Chondrocyte (in vitro differentiated cells): ENCODE measurements around the gene COX8C. TPM values are rescaled to one million over a fixed set of nuclear protein-coding genes. Genes with fewer than 3 reads are reported as not detected.

ENCODE experiments used
- DNase-seq: peaks from one replicate; pipeline ENCODE4 v3.0.0; 2021; ENCODE audit warnings: mixed read lengths, low spot score
- H3K27ac Mint-ChIP-seq: one replicate; pipeline ENCODE4 v1.8.0; 2021; ENCODE audit warnings: mild to moderate bottlenecking, moderate library complexity, mixed read lengths; ENCODE audit not compliant: unreplicated experiment
- H3K27me3 Mint-ChIP-seq: 2 replicates; pipeline ENCODE4 v1.8.0; 2021; ENCODE audit warnings: low read depth, mixed read lengths
- H3K36me3 Mint-ChIP-seq: 2 replicates; pipeline ENCODE4 v1.8.0; 2021; ENCODE audit warnings: low read depth, mixed read lengths
- H3K4me1 Mint-ChIP-seq: 2 replicates; pipeline ENCODE4 v1.8.0; 2021; ENCODE audit warnings: low read depth, mild to moderate bottlenecking, mixed read lengths
- H3K4me3 Mint-ChIP-seq: one replicate; pipeline ENCODE4 v1.8.0; 2021; ENCODE audit warnings: mild to moderate bottlenecking, moderate library complexity, mixed read lengths; ENCODE audit not compliant: unreplicated experiment
- H3K9me3 Mint-ChIP-seq: 2 replicates; pipeline ENCODE4 v1.8.0; 2021; ENCODE audit warnings: low read depth, mixed read lengths
- CTCF ChIP-seq: fragments of 200-600 bp; sonication (generic); IDR thresholded peaks from 2 replicates; pipeline ENCODE4 v1.5.0; 2021; ENCODE audit warnings: antibody characterized with exemption, mild to moderate bottlenecking, moderate library complexity
- total RNA-seq: library from RNA; stranded (reverse); gene quantifications from 3 replicates; pipeline ENCODE4 v1.2.1, GENCODE V29; 2021

The COX8C gene
- total RNA-seq, 1 donor from 2014 or later, result not detected

GRCh38 chr14:93303659-93304058, 43.3 kb upstream of the COX8C start:
- peaks cover 46% of the 10 kb centered on the region for H3K4me1 Mint-ChIP-seq
- DNase-seq, result no peak

GRCh38 chr14:93304771-93305170, 42.2 kb upstream of the COX8C start:
- Mint-ChIP-seq H3K27me3 (no peaks in the 10 kb centered on the region), H3K4me1 (peaks cover 36% of the 10 kb centered on the region), H3K9me3 (no peaks in the 10 kb centered on the region), H3K4me3 (no peak overlapping the region), H3K27ac (no peak overlapping the region), H3K36me3 (no peaks in the 10 kb centered on the region)
- no peak for DNase-seq
- TF ChIP-seq CTCF, result no peak

More at GRCh38 chr14:93303659-93304058, 43.3 kb upstream of the COX8C start:
- no peaks in the 10 kb centered on the region for H3K27me3 Mint-ChIP-seq
- TF ChIP-seq CTCF, result no peak
- no peak overlapping the region for H3K27ac Mint-ChIP-seq
- H3K4me3 Mint-ChIP-seq, result no peak overlapping the region
- H3K36me3 Mint-ChIP-seq, result no peaks in the 10 kb centered on the region
- H3K9me3 Mint-ChIP-seq, result no peaks in the 10 kb centered on the region

- Mint-ChIP-seq H3K4me1 (peaks cover 33% of the 10 kb centered on the region), H3K36me3 (no peaks in the 10 kb centered on the region), H3K4me3 (no peak overlapping the region), H3K27me3 (no peaks in the 10 kb centered on the region), H3K27ac (no peak overlapping the region), H3K9me3 (no peaks in the 10 kb centered on the region)
- no peak for TF ChIP-seq CTCF
- DNase-seq, result no peak
Measured at GRCh38 chr14:93305725-93306418, 41.1 kb upstream of the COX8C start.

GRCh38 chr14:93306812-93307211, 40.2 kb upstream of the COX8C start:
- Mint-ChIP-seq H3K9me3 (no peaks in the 10 kb centered on the region), H3K4me3 (no peak overlapping the region), H3K4me1 (peaks cover 31% of the 10 kb centered on the region), H3K27ac (no peak overlapping the region), H3K36me3 (no peaks in the 10 kb centered on the region), H3K27me3 (no peaks in the 10 kb centered on the region)
- no peak for DNase-seq
- TF ChIP-seq CTCF, result no peak

- TF ChIP-seq CTCF, result no peak
- Mint-ChIP-seq H3K4me3 (no peak overlapping the region), H3K27ac (no peak overlapping the region), H3K4me1 (peaks cover 29% of the 10 kb centered on the region), H3K36me3 (no peaks in the 10 kb centered on the region), H3K27me3 (no peaks in the 10 kb centered on the region), H3K9me3 (no peaks in the 10 kb centered on the region)
- no peak for DNase-seq
Measured at GRCh38 chr14:93308686-93309345, 38.2 kb upstream of the COX8C start.
